ES-I3 (cell line): Measurements from ENCODE around the gene OSCP1.
A peak's percentile ranks its signal among the peaks of the same experiment; 100 is the strongest.
"Not testable (repeated sequence)": the region's sequence is repeated elsewhere in the genome, so short reads cannot be mapped to it uniquely, and the experiment has no call there.

Experiments used
- H3K36me3 ChIP-seq: 2 replicates; pipeline ENCODE4 v1.6.1; 2013; ENCODE audit warnings: mild to moderate bottlenecking, low read length, control low read depth, moderate library complexity; ENCODE audit not compliant: insufficient read depth
- H3K4me1 ChIP-seq: 2 replicates; pipeline ENCODE4 v1.6.1; 2013; ENCODE audit warnings: mild to moderate bottlenecking, control low read depth, low read length; ENCODE audit not compliant: insufficient read depth
- H3K9ac ChIP-seq: 2 replicates; pipeline ENCODE4 v1.6.1; 2013; ENCODE audit warnings: low read depth, mild to moderate bottlenecking, low read length, moderate library complexity
- H3K9me3 ChIP-seq: 2 replicates; pipeline ENCODE4 v1.6.1; 2013; ENCODE audit warnings: mild to moderate bottlenecking, low read length, moderate library complexity; ENCODE audit not compliant: control insufficient read depth, insufficient read depth

OSCP1 gene

GRCh38 chr1:36450270-36450918 is at the start of gene OSCP1:
TSS of gene OSCP1 (minus strand) at chr1:36450451. CDS start at chr1:36450369, 82 bp downstream.
- H3K9me3 ChIP-seq: no peaks in the 10 kb centered on the region

DNA sequence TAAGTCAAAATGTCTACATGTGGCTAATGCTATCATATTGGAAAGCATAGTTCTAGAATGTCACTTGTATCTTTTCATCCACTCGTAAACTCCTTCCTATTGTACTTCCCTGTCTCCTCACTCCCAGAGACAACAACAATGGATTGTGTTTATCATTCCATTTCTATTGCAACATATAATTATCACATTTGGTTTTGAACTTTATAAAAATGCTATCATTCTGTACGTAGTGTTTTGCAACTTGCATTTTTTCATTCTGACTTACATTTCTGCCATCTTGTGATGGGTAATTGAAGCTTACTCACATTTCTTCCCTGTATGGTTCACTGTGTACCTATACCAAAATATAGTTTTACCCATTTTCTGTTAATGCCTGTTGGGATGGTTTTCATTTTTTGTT is 47.0 kb upstream of the OSCP1 start:
- Histone ChIP-seq H3K4me1 (no peaks in the 10 kb centered on the region), H3K9me3 (no peaks in the 10 kb centered on the region), H3K36me3 (no peaks in the 10 kb centered on the region), H3K9ac (no peak overlapping the region)

More at GRCh38 chr1:36450270-36450918, at the start of gene OSCP1:
- H3K9ac ChIP-seq: peak within 1 kb of the TSS; percentile 92
- H3K36me3 ChIP-seq: peaks cover 7% of the 10 kb centered on the region; the same call in 1 of the 2 replicates
- H3K4me1 ChIP-seq: peaks cover 8% of the 10 kb centered on the region; the same call in 1 of the 2 replicates

GRCh38 chr1:36494971-36495370 is 44.7 kb upstream of the OSCP1 start:
- Histone ChIP-seq H3K9ac (no peak overlapping the region), H3K36me3 (no peaks in the 10 kb centered on the region), H3K9me3 (no peaks in the 10 kb centered on the region), H3K4me1 (no peaks in the 10 kb centered on the region)

DNA sequence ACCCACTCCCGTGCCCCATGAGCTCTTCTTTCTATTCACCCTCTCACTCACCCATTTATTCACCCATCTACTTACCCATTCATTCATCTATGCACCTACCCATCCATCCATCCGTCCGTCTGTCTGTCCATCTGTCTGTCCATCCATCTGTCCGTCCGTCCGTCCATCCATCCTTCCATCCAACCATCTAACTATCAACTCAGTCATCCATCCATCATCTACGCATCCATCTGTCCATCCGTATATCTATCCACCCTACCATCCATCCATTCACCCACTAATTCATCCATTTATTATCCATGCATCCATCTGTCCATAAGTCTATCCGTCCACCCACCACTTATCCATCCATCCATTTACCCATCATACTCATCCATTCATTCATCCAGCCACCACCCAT is 43.3 kb upstream of the OSCP1 start:
- Histone ChIP-seq H3K36me3 (no peaks in the 10 kb centered on the region), H3K9ac (no peak overlapping the region), H3K9me3 (no peaks in the 10 kb centered on the region), H3K4me1 (no peaks in the 10 kb centered on the region)

DNA sequence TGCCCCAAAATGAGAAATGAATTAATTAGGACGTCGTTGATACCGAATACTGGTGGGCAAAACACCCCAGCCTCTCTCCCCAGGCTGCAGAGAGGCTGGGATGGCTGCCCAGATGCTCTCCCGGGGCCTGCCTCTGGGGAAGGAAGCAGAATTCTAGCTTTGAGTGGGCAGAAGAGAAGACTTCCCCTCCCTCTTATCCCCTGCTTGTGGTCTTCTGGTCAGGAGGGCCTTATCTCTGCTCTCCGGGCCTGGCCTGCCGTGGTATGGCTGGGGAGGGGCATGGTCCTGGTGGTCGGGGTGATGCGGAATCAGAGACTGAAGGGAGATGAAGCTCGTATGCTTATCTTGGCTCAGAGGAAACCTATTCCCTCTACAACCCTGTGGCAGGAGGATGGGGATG is 42.2 kb upstream of the OSCP1 start:
- Histone ChIP-seq H3K9me3 (no peaks in the 10 kb centered on the region), H3K36me3 (no peaks in the 10 kb centered on the region), H3K9ac (no peak overlapping the region), H3K4me1 (no peaks in the 10 kb centered on the region)

GRCh38 chr1:36489258-36490051 is 39.2 kb upstream of the OSCP1 start:
- not testable (repeated sequence) for H3K9me3 ChIP-seq, H3K4me1 ChIP-seq, H3K36me3 ChIP-seq, H3K9ac ChIP-seq

GRCh38 chr1:36487906-36488305 is 37.7 kb upstream of the OSCP1 start:
- H3K9me3 ChIP-seq: no peaks in the 10 kb centered on the region
- H3K36me3 ChIP-seq: no peaks in the 10 kb centered on the region
- H3K4me1 ChIP-seq: no peaks in the 10 kb centered on the region
- no peak overlapping the region for H3K9ac ChIP-seq

DNA sequence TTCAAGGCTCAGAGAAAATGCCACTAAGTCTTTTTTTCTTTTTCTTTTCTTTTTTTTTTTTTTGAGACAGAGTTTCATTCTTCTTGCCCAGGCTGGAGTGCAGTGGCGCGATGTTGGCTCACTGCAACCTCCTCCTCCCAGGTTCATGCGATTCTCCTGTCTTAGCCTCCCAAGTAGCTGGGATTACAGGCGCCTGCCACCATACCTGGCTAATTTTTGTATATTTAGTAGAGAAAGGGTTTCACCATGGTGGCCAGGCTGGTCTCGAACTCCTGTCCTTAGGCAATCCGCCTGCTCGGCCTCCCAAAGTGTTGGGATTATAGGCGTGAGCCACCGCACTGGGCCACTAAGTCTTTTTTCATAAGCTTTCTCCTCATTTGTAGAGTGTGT is 37.1 kb upstream of the OSCP1 start:
- not testable (repeated sequence) for H3K4me1 ChIP-seq, H3K36me3 ChIP-seq, H3K9ac ChIP-seq, H3K9me3 ChIP-seq

- H3K4me1 ChIP-seq: peaks cover 6% of the 10 kb centered on the region; the same call in 1 of the 2 replicates
- no peaks in the 10 kb centered on the region for H3K36me3 ChIP-seq
- H3K9me3 ChIP-seq: no peaks in the 10 kb centered on the region
- H3K9ac ChIP-seq: no peak overlapping the region
Measured at GRCh38 chr1:36486439-36487335, 36.4 kb upstream of the OSCP1 start.

DNA sequence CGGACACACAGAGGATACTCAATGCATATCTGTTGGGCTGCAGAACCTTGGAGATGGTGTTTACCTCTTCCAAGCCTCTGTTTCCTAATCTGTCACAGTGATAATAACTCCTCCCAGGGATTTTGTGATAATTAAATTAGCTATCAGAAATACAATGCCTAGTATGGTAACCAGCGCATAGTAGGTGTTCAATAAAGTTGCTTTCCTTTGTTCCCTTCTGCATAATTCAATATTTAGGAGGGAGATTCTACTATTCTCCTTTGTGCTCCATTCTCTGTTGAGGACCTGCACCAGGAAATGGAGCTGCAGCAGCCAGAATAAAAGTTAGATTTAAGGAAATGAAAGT is 35.8 kb upstream of the OSCP1 start:
- Histone ChIP-seq H3K9me3 (no peaks in the 10 kb centered on the region), H3K4me1 (peaks cover 9% of the 10 kb centered on the region; the same call in 1 of the 2 replicates), H3K9ac (no peak overlapping the region), H3K36me3 (no peaks in the 10 kb centered on the region)

DNA sequence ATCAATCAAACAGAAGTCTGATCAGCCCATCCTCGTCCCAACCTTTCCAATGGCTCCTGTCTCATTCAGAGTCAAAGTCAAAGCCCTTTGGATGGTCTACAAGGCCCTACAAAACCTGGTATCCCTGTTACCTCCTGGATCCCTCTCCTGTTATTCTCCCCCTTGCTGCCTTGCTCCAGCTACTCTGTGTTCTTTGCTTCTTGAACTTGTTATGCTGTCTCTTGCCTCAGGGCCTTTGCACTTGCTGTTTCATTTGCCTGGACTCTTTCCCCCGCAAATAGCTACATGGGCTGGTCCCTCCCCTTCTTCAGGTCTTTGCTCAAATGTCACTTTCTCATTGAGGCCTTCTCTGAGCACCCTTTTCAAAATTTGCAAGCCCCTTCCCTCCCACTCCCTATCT is 33.8 kb upstream of the OSCP1 start:
- no peaks in the 10 kb centered on the region for H3K36me3 ChIP-seq
- peaks cover 9% of the 10 kb centered on the region; the same call in 1 of the 2 replicates for H3K4me1 ChIP-seq
- no peak overlapping the region for H3K9ac ChIP-seq
- no peaks in the 10 kb centered on the region for H3K9me3 ChIP-seq

GRCh38 chr1:36482724-36483388 is 32.6 kb upstream of the OSCP1 start, which contains the start of gene CSF3R:
TSS of gene CSF3R (minus strand) at chr1:36482913. CDS start at chr1:36479496, 3,417 bp downstream.
- Histone ChIP-seq H3K9ac (no peak within 1 kb of the TSS), H3K4me1 (peaks cover 9% of the 10 kb centered on the region; the same call in 1 of the 2 replicates), H3K36me3 (no peaks in the 10 kb centered on the region)

GRCh38 chr1:36481771-36482723 is 31.8 kb upstream of the OSCP1 start:
- Histone ChIP-seq H3K9ac (no peak overlapping the region), H3K4me1 (peaks cover 9% of the 10 kb centered on the region; the same call in 1 of the 2 replicates), H3K9me3 (no peaks in the 10 kb centered on the region), H3K36me3 (no peaks in the 10 kb centered on the region)

More at GRCh38 chr1:36482724-36483388, 32.6 kb upstream of the OSCP1 start, which contains the start of gene CSF3R:
- H3K9me3 ChIP-seq: no peaks in the 10 kb centered on the region
